NCI-H2227 treated with DMSO at 0.1 percent for 48 hours (cell line): ENCODE results near the gene DPM2.

Experiments used
- DNase-seq: peaks from one replicate; lab custom pipeline; 2025; lab: John Stamatoyannopoulos, UW

Gene DPM2

GRCh38 chr9:127936347-127936852 lies 1.3 kb downstream of the DPM2 start:
- DNase-seq: no peak

- no peak for DNase-seq
These were observed 1.9 kb downstream of the DPM2 start for GRCh38 chr9:127935765-127936221.

GRCh38 chr9:127934986-127935385 lies 2.7 kb downstream of the DPM2 start:
- DNase-seq: no peak

- no peak for DNase-seq
These were observed 3.4 kb downstream of the DPM2 start for GRCh38 chr9:127934248-127934647.

GRCh38 chr9:127931092-127931881 lies 6.4 kb downstream of the DPM2 start:
- DNase-seq: peak; percentile 63

- peak; percentile 65 for DNase-seq
These were observed 7.2 kb downstream of the DPM2 start, which contains the start of gene PIP5KL1 for GRCh38 chr9:127930231-127931091. Gene PIP5KL1 (minus strand): TSS chr9:127930777. CDS start chr9:127930752, 25 bp downstream.

DNA sequence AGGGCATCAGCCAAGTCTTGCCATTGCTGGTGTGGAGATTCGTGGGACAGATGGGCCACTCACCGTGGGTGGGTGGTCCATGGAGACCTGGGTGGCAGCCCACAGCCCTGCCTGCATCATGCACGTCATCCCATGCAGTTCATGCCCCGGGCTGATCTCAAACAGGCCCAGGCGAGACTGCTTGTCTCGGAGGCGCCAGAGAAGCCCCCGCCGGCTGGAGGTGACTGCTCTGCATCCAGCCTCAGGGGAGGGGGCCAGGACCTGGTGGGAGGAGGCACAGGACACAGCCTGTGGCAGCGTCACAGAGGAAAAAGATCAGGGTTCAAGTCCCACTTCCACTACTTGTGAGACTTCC lies 8.1 kb downstream of the DPM2 start:
- no peak for DNase-seq

DNA sequence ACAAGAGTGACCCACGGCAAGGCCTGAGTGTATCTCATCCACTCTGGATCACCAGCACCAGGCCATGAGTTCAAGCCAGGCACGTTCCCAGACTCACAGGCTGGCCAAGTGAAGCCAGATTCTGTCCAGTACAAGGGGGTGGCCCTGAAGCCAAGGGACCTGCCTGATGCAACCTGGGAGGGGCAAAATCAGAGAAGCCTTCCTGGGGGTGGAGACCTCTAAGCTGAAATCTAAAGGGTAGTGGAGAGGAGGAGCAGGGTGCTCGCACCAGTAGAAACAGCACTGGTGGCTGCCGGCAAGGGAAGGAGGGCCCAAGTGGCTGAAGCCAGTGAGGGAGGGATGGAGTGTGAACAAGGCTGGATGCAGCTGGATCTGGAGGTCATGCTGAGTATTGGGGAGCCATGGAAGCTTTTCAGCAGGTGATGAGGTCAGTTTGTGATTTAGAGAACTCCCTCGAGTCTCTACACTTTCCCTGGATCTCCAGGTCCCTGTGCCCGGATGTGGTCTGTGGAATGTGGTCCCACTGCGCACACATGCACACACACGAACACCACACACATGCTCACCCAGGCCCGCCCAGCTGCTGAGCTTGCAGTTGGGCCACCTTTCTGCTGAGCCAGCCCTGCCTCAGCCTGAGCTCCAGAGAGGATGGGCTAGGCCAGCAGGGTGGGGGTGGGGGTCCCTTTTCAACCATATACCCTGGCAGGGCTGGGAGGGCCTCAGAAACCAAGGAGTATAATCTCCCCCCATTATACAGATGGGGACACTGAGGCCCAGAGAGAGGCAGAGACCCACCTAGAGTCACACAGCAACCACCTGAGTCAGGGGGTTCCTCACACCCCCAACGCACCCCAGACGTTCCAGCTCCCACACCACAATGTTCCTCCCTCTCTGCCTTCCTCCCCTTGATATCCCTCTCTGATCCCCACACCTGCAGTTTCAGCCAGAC lies 8.7 kb downstream of the DPM2 start:
- no peak for DNase-seq

GRCh38 chr9:127927988-127928675 lies 9.5 kb downstream of the DPM2 start:
- no peak for DNase-seq

- no peak for DNase-seq
These were observed 10.3 kb downstream of the DPM2 start for GRCh38 chr9:127927201-127927987.

GRCh38 chr9:127926906-127927200 lies 10.8 kb downstream of the DPM2 start:
- DNase-seq: no peak

DNA sequence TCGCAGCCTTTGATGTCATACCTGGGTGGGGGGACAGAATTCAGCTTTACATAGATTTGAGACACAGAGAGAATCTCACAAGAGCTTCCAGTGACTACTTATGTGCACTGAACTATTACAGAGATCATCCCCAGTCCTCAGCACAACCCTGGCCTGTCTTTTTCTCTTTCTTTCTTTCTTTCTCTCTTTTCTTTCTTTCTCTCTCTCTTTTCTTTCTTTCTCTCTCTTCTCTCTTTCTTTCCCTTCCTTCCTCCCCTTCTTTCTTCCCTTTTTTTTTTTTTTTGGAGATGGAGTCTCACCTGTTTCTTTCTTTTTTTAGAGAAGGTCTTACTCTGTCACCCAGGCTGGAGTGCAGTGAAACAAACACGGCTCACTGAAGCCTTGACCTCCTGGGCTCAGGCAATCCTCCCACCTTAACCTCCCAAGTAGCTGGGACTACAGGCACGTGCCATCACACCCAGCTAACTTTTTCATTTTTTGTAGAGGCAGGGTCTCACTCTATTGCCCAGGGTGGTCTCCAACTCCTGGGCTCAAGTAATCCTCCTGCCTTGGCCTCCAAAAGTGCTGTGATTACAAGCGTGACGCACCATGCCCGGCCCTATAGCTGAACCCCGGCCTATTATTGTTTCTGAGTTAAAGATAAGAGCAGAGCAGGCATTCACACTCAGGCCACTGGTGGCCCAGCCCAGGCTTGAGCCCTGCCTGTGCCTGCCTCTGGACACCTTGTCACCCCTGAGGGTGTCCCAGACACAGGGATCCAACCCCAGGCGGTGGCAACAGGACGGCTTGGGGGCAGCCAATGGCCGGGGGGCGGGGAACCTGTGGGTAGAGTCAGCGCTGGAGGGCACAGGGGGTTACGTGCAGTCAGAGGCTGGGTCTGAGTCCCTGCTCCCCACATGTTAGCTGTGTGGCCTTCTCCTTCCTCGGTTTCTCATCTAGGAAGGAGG lies 11.4 kb downstream of the DPM2 start:
- no peak for DNase-seq

DNA sequence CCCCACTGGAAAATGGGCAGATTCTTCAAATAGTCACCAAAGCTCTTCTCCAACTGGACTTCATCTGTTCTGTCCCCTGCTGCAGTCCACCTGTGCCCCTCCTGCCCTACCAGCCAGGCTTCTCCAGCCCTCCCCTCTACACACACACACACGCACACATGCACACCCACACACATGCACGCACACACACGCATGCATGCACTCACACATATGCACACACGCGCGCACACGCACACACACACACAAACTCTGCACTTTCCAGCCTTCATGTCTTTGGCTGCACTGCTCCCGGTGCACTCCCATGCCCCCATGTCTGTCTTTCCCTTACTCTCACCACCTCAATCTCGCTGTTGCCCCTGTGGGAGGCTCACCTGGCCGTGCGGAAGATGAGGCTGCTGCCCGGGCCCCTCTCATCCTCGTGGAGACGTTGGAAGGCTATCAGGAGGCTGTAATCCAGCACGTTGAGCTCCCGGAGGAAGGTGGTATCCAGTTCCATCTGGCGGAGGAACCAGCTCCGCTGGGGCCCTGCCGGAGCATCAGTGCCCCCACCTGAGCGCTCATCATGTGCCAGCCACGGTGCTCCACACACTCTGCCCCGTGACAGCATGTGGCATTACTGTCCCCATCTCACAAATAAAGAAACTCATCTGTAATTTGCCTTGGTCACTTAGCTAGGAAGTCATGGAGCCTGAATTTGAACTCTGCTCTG lies 12.8 kb downstream of the DPM2 start:
- no peak for DNase-seq

GRCh38 chr9:127923771-127924170 lies 13.9 kb downstream of the DPM2 start:
- DNase-seq: no peak

- DNase-seq: no peak
These were observed 14.6 kb downstream of the DPM2 start for GRCh38 chr9:127923046-127923445.

DNA sequence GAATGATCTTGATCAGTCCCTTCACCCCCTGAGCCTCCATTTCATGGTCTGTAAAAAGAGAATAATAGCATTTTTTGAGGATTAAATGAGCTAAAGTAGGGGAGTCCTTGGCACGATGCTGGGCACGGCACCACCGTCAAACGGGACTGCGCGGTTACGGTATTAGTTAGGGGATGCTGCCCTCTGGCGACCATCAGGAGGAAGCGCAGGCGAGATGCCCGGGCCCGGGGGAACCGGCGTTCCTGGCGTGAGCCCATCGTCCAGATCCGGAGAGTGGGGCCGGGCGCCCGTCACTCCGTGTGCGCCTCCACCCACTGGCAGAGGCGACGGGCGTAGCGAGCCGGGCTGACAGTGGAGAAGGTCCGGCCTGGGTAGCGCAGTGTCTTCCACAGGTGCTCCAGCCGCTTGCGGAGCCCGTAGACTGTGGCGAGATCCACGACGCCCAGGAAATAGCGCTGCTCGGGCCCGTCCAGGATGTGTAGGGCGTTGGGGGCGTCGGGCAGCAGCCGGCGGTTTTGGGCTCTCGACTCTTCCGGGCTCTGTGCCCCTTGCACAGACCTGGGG lies 16.0 kb downstream of the DPM2 start:
- peak; percentile 13 for DNase-seq

GRCh38 chr9:127920794-127921193 lies 16.9 kb downstream of the DPM2 start:
- no peak for DNase-seq

- no peak for DNase-seq
These were observed 18.3 kb downstream of the DPM2 start for GRCh38 chr9:127919253-127919815.
